ENCODE data around the gene EXOSC1. TPM values are rescaled to one million over a fixed set of nuclear protein-coding genes. Genes with fewer than 3 reads are reported as not detected.

Gene EXOSC1
- total and polyA plus RNA-seq, 2 donors (not counting 3 experiments of a cell fraction or from before 2014, with no cell fraction given), result 50.7 to 52.9 TPM

DNA sequence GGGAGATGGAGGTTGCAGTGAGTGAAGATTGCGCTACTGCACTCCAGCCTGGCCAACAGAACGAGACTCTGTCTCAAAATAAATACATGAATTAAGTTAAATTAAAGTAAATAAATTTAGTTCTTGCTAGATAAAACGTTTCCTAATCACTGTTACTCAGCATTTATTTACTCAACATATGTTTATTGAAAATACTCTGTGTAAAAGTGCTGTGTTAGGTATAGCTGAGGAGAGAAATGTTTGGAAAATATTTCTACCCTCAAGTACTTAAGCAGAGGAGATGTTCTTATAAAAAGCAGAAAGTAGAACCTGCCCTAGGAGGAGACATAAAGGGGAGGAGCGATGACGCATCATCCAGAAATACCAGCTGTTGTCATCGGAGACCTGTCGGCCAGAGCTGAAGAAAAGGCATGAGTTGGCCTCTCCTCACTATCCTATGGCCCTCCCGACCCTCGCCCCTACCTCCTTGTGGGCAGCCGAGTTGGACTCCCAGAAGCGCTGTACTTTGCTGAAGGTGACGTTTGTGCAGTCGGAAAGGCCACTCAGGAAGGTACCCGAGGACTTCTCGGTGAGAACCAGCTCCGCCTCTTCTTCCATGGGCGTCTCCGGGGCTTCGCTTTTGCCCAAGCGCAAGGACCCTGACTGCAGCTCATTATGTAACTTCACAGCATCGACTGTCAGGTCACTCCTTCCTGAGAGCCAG lies 45.8 kb downstream of the EXOSC1 start:
- H2AFZ ChIP-seq (ENCODE audit: low read depth, low read length), result peak overlapping the region; percentile 58
- no peaks in the 10 kb centered on the region for H4K20me1 ChIP-seq (replicated peaks; ENCODE audit: control insufficient read depth, extremely low read depth, insufficient read depth, low read length)
- ChIA-PET CTCF (interaction anchor here (1.0 to 2.7 kb wide), 6 partner anchors 45 to 327 kb away, joined by 3 to 14 read pairs (median 8); partner anchors contain the start of gene FRAT2), POLR2A (interaction anchor here (0.5 to 0.6 kb wide), 2 partner anchors 35 to 196 kb away, joined by 3 to 4 read pairs; no protein-coding TSS in a partner anchor)
- no peaks in the 10 kb centered on the region for H3K27me3 ChIP-seq (ENCODE audit: control insufficient read depth in 2 of 2, insufficient read depth in 2 of 2, low read length in 2 of 2)
- peak overlapping the region; percentile 75 for H3K27ac ChIP-seq (ENCODE audit: insufficient read depth, low read depth, low read length)
- H3K79me2 ChIP-seq (ENCODE audit: control insufficient read depth, insufficient read depth, low read length), result peaks cover 4% of the 10 kb centered on the region
- H3K4me2 ChIP-seq (ENCODE audit: insufficient read depth, low read length), result peak overlapping the region; percentile 94
- intact Hi-C loops (cut with micrococcal nuclease), result loop anchor here (2.0 kb wide), 1 partner anchor 43 kb away; no protein-coding TSS in a partner anchor
- H3K9me3 ChIP-seq (replicated peaks; ENCODE audit: control insufficient read depth, insufficient read depth, low read length), result no peaks in the 10 kb centered on the region
- no TSS peak for BruUV-seq (replicated peaks)
- FAIRE-seq, result peak; percentile 66
- H3K4me3 ChIP-seq (replicated peaks in 1 of 3; ENCODE audit: insufficient read depth in 1 of 3, low read depth in 1 of 3, low read length in 3 of 3), result peak overlapping the region; percentile 54 to 84 (median 58)
- H3K9ac ChIP-seq (replicated peaks; ENCODE audit: extremely low read depth, insufficient read depth, low read length), result peak overlapping the region; percentile 90
- peaks cover 10% of the 10 kb centered on the region for H3K4me1 ChIP-seq (ENCODE audit: control insufficient read depth, extremely low read depth, insufficient read depth, low read length)
- peak; percentile 37 for TF ChIP-seq JUN (IDR thresholded peaks at IDR 0.05; ENCODE audit: borderline replicate concordance, insufficient read depth, insufficient read length, low read depth)
- TF ChIP-seq, protein P1, sequence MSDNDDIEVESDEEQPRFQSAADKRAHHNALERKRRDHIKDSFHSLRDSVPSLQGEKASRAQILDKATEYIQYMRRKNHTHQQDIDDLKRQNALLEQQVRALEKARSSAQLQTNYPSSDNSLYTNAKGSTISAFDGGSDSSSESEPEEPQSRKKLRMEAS (IDR thresholded peaks at IDR 0.05; ENCODE audit: insufficient read depth, insufficient read length), result no peak
- TF ChIP-seq POLR2A (IDR thresholded peaks at IDR 0.05; ENCODE audit: low read depth, low read length), result no peak
- dilution Hi-C loops (cut with MboI; ENCODE audit: extremely low pct_ligation_motif_present, low sequenced_read_pairs), result no loop called here
- DNase-seq (ENCODE audit: low read depth, low spot score), result peak; percentile 38
- H3K36me3 ChIP-seq (ENCODE audit: control insufficient read depth in 2 of 2, extremely low read depth in 1 of 2, insufficient read depth in 2 of 2, low read length in 2 of 2), result peaks cover 0 to 3% of the 10 kb centered on the region in 2 experiments
- no peaks in the 10 kb centered on the region for H3K9me1 ChIP-seq (replicated peaks; ENCODE audit: control insufficient read depth, extremely low read depth, insufficient read depth, low read length)

DNA sequence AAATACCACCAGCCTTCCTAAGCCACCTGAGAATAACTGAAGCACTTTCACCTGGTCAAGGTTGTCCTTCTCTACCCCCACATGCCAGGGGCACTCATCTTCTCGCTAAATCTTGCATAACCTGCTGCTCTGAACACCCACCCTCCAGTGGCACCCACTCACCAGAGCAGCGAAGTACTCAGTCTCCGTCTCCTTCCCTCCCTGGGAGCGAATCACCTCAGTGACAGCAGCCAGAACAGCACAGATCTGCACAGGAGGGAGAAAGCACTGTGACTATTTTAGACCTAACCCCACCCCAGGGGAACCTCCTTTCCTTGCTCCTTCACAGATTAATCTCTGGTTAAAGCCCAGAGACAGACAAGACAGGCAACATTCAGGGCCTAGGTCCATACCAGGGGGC lies 49.8 kb downstream of the EXOSC1 start:
- Histone ChIP-seq H3K9me3 (replicated peaks; ENCODE audit: control insufficient read depth, insufficient read depth, low read length) (no peaks in the 10 kb centered on the region), H3K4me1 (ENCODE audit: control insufficient read depth, extremely low read depth, insufficient read depth, low read length) (peaks cover 10% of the 10 kb centered on the region), H3K4me3 (replicated peaks in 1 of 3; ENCODE audit: insufficient read depth in 1 of 3, low read depth in 1 of 3, low read length in 3 of 3) (no peak overlapping the region), H2AFZ (ENCODE audit: low read depth, low read length) (no peak overlapping the region), H3K9me1 (replicated peaks; ENCODE audit: control insufficient read depth, extremely low read depth, insufficient read depth, low read length) (no peaks in the 10 kb centered on the region), H3K4me2 (ENCODE audit: insufficient read depth, low read length) (no peak overlapping the region), H3K9ac (replicated peaks; ENCODE audit: extremely low read depth, insufficient read depth, low read length) (no peak overlapping the region), H3K27me3 (ENCODE audit: control insufficient read depth in 2 of 2, insufficient read depth in 2 of 2, low read length in 2 of 2) (no peaks in the 10 kb centered on the region), H3K27ac (ENCODE audit: insufficient read depth, low read depth, low read length) (no peak overlapping the region), H4K20me1 (replicated peaks; ENCODE audit: control insufficient read depth, extremely low read depth, insufficient read depth, low read length) (no peaks in the 10 kb centered on the region), H3K36me3 (ENCODE audit: control insufficient read depth in 2 of 2, extremely low read depth in 1 of 2, insufficient read depth in 2 of 2, low read length in 2 of 2) (peaks cover 3 to 7% of the 10 kb centered on the region in 2 experiments), H3K79me2 (ENCODE audit: control insufficient read depth, insufficient read depth, low read length) (peaks cover 4% of the 10 kb centered on the region)
- DNase-seq (ENCODE audit: low read depth, low spot score) (no peak), FAIRE-seq (no peak)
- no TSS peak for BruUV-seq (replicated peaks)
- TF ChIP-seq FOS (IDR thresholded peaks at IDR 0.05; ENCODE audit: borderline replicate concordance, insufficient read depth, low read length) (no peak), GATA2 (IDR thresholded peaks at IDR 0.05; ENCODE audit: insufficient read depth, insufficient read length, low read depth, low read length) (no peak), POLR2AphosphoS5 (IDR thresholded peaks at IDR 0.05; ENCODE audit: insufficient read depth, low read depth, low read length) (no peak), MYC (IDR thresholded peaks at IDR 0.05; ENCODE audit: low read depth, low read length) (no peak), EZH2 (IDR thresholded peaks at IDR 0.05; ENCODE audit: borderline replicate concordance, low read depth, low read length, severe bottlenecking) (no peak), POLR2A (IDR thresholded peaks at IDR 0.05; ENCODE audit: low read depth, low read length) (no peak), JUN (IDR thresholded peaks at IDR 0.05; ENCODE audit: borderline replicate concordance, insufficient read depth, insufficient read length, low read depth) (no peak)
- TF ChIP-seq, protein P1 (IDR thresholded peaks at IDR 0.05; ENCODE audit: insufficient read depth, insufficient read length), result no peak
- TF ChIP-seq, protein P2, sequence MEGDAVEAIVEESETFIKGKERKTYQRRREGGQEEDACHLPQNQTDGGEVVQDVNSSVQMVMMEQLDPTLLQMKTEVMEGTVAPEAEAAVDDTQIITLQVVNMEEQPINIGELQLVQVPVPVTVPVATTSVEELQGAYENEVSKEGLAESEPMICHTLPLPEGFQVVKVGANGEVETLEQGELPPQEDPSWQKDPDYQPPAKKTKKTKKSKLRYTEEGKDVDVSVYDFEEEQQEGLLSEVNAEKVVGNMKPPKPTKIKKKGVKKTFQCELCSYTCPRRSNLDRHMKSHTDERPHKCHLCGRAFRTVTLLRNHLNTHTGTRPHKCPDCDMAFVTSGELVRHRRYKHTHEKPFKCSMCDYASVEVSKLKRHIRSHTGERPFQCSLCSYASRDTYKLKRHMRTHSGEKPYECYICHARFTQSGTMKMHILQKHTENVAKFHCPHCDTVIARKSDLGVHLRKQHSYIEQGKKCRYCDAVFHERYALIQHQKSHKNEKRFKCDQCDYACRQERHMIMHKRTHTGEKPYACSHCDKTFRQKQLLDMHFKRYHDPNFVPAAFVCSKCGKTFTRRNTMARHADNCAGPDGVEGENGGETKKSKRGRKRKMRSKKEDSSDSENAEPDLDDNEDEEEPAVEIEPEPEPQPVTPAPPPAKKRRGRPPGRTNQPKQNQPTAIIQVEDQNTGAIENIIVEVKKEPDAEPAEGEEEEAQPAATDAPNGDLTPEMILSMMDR (IDR thresholded peaks at IDR 0.05; ENCODE audit: extremely low read depth in 1 of 2, insufficient read depth in 1 of 2, low read depth in 1 of 2, low read length in 2 of 2), result no peak
- POLR2A ChIA-PET, result no interaction called here
- dilution Hi-C loops (cut with MboI; ENCODE audit: extremely low pct_ligation_motif_present, low sequenced_read_pairs), result no loop called here
- CTCF ChIA-PET, result no interaction called here
- intact Hi-C loops (cut with micrococcal nuclease), result no loop called here
